Activated CD8-positive, alpha-beta memory T cell treated with anti-CD3 and anti-CD28 coated beads for 48 hours (primary cell): ENCODE data around the gene SLC2A9.
"Not testable (repeated sequence)": the region's sequence is repeated elsewhere in the genome, so short reads cannot be mapped to it uniquely, and the experiment has no call there.

ENCODE experiments used
- DNase-seq, 3 experiments: peaks; one replicate each; pipeline ENCODE4 v3.0.0-alpha.2; 2020; ENCODE audit warnings: low read depth in 2 of 3, low spot score in 2 of 3

The SLC2A9 gene

GRCh38 chr4:9835430-9835829, 185.9 kb downstream of the SLC2A9 start:
- DNase-seq: no peak

GRCh38 chr4:9833421-9833820, 187.9 kb downstream of the SLC2A9 start:
- DNase-seq: no peak

GRCh38 chr4:9832640-9833039, 188.7 kb downstream of the SLC2A9 start:
- no peak for DNase-seq

DNA sequence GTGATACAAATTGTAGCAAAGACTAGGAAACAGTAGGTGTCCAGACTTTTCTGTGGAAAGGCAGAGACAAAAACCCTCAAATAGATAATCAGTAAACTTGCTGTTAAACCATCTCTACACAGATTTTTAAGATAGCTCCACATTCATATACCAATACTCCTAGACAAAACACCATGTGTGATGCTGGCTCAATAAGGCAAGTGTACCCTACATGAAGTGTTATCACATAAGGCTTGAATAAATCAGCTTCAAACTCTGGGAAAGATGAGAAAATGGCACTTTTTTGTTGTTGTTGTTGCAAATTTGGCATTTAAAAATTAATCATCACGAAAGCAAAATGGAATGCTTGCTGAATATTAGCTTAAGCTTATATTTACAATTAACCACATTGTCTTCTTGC, 194.7 kb downstream of the SLC2A9 start:
- DNase-seq: no peak

DNA sequence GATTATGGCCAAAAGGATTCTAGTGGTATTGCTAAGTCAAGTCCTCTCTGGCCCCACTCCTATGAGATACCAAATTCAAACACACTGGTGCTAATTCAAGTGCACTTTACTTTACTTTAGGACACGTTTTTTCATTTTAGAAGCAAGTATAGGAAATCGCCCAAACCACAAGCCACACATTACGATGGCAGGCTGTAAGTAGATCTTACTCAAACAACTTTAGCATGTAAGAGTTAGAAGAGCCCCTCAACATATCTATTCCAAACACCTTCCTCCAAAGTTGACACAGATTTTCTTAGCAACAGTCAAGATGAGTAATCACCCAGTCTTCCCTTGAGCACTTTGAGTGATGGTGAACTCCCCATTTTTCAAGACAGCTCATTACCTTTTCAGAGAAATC, 196.2 kb downstream of the SLC2A9 start:
- DNase-seq: no peak

DNA sequence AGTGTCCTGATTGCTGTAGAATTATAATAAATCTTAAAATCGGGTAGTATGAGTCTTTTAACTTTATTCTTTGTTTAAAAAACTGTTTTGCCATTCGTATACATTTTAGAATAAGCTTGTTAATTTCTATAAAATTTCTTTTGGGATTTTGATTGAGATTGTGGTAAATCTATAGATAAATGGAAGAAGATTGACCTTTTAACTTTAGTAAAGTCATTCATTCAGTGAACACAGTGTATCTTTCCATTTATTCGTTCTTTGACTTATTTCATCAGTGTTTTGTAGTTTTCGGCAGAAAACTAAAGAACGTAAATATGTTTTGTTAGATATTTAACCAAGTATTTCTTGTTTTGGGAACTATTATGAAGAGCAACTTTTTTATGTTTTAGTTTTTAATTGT, 201.0 kb downstream of the SLC2A9 start:
- no peak for DNase-seq

DNA sequence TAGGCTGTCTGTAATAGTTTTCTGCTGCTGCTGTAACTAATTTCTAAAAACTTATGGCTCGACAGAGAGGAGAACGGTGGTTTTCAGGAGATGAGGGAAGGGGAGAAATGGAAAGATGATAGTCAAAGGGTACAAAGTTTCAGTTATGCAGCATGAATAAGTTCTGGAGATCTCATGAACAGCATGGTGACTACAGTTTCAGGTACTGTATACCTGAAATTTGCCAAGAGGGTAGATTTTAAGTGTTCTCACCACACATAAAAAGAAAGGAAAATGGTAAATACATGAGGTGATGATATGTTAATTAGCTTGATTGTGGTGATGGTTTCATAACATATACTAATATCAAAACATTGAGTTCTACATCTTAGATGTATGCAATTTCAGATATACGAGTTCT, 205.0 kb downstream of the SLC2A9 start:
- no peak for DNase-seq

DNA sequence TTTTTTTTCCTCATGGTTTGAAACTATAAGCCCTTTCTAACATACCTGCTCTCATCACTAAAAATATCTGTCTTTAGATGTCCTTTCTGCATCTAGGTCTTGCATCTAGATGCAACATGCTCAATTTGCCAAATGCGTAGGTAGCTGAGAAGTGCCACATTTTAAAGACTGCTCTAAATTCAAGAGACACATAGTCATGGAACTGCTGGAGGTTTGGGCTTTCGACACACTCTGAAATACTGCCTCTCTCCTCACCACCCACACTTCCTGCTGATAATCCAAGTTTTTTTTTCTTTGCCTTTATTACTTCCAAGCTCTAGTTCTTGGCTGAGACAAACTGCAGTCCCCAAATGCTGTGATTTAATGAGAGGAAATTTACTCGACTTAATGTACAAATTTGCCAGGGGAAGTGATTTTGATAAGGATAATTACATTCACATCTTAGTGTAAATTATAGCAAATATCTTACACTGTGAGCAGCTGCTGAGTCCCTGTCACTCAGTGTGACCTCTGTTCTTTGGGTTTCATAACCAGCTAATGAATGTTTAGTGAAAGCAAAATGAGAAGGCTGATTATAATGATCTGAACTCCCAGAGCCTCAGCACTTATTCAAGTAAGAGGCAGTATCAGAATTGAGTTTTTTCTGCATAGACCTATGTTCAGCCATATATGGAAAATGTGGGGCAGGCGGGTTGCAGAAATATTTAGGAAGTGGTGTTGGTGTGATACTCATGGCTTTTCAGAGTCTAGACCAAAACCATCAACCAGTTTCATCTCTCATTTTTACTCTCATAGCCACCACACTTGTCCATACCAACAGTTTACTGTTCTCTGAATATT, 208.6 kb downstream of the SLC2A9 start:
- no peak for DNase-seq

DNA sequence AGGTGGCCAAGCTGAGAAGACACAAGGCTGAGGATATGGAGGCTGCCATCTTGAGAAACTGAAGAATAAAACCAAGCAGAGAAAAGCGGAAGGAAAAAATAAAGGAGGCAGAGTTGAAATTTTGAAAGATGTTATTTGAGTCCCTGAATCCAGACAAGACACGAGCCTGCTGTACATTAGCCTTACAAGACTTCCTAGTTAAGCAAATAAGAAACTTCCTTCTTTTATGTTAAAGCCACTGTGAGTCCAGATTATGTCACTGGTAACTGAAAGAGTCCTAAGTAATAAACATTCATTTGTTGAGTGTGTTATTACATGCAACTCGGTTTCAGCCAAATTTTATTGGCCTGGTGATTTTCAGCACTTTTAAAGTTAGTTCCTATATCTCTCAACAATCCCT, 209.5 kb downstream of the SLC2A9 start:
- DNase-seq: no peak

- no peak for DNase-seq
Observed at GRCh38 chr4:9808077-9808476, 213.2 kb downstream of the SLC2A9 start.

GRCh38 chr4:9804918-9805317, 216.4 kb downstream of the SLC2A9 start:
- no peak for DNase-seq

GRCh38 chr4:9800848-9801247, 220.4 kb downstream of the SLC2A9 start:
- no peak for DNase-seq

- DNase-seq: not testable (repeated sequence)
Observed at GRCh38 chr4:9796641-9797040, 224.7 kb downstream of the SLC2A9 start.

DNA sequence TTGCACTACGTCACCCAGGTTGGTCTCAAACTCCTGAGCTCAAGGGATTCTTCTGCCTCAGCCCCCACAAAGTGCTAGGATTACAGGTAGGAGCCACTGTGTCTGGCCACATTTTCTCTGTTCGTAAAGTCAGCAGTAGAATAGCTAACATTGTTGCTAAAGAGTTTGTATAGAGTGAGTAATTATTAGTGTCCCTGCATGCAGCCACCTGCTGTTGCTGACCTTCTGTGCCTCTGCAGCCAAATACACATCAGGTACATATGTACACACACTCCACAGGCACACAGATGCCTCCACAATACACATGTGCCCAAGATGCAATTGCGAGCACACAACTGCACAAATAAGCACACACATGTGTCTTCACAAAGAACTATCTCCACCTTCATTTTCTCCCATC, 228.9 kb downstream of the SLC2A9 start:
- no peak for DNase-seq

GRCh38 chr4:9785891-9786290, 235.4 kb downstream of the SLC2A9 start:
- DNase-seq: not testable (repeated sequence)

DNA sequence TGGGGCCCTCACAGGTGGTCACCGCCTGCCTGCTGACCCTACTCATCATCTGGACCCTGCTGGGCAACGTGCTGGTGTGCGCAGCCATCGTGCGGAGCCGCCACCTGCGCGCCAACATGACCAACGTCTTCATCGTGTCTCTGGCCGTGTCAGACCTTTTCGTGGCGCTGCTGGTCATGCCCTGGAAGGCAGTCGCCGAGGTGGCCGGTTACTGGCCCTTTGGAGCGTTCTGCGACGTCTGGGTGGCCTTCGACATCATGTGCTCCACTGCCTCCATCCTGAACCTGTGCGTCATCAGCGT, 239.2 kb downstream of the SLC2A9 start:
- DNase-seq: no peak

DNA sequence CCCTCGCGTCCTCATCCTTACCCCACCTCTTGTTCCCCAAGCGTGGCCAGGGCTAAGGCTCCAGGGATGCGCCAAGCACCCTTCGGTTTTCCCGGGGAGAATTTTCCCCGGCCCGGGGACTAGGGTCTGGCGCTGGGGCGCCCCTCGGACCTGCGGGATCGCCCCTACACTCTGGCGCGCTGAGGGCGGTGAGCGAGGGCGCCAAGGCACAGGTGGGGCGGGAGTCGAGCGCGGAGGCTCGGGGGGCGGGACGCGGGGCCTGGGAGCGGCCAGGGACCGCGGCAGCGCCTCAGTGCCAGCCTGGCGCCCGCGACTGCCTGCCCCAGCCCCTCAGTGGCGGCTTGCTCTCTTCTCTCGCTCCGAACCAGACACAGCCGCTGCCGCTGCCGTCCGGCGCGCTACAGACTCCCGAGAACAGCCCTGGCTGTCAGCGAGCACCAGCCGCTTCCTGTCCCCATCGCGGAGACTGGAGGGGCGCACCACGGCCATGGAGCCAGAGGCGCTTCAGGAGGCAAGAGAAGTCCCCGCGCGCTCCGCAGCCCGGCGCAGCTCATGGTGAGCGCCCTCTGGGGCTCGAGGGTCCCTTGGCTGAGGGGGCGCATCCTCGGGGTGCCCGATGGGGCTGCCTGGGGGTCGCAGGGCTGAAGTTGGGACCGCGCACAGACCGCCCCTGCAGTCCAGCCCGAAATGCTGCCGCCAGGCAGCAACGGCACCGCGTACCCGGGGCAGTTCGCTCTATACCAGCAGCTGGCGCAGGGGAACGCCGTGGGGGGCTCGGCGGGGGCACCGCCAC, 239.8 kb downstream of the SLC2A9 start, which contains the start of gene DRD5:
DRD5 (plus strand) TSS at position 292 of the 793 bp plus-strand sequence; CDS start at position 688, 396 bp downstream.
- DNase-seq: no peak
